HG03521 (cell line): ENCODE data around the gene COPS2.
"Not testable (repeated sequence)": the region's sequence is repeated elsewhere in the genome, so short reads cannot be mapped to it uniquely, and the experiment has no call there.

Source experiments
- ATAC-seq: cut with Tn5 transposase; IDR thresholded peaks from one replicate; pipeline ENCODE4 v1.9.1; 2021; ENCODE audit warnings: mild to moderate bottlenecking, moderate library complexity; ENCODE audit not compliant: unreplicated experiment

COPS2 gene

GRCh38 chr15:49155110-49155833 is at the start of gene COPS2:
TSS of gene COPS2 (minus strand) at chr15:49155599. CDS start at chr15:49155578, 21 bp downstream.
- ATAC-seq = peak; percentile 89

- no peak for ATAC-seq
Observed at GRCh38 chr15:49200347-49200746, 44.9 kb upstream of the COPS2 start.

GRCh38 chr15:49199666-49200065 is 44.3 kb upstream of the COPS2 start:
- no peak for ATAC-seq

- no peak for ATAC-seq
Observed at GRCh38 chr15:49196856-49197255, 41.5 kb upstream of the COPS2 start.

GRCh38 chr15:49191892-49192291 is 36.5 kb upstream of the COPS2 start:
- no peak for ATAC-seq

GRCh38 chr15:49190586-49190985 is 35.2 kb upstream of the COPS2 start:
- ATAC-seq = peak; percentile 51

- no peak for ATAC-seq
Observed at GRCh38 chr15:49189631-49190030, 34.2 kb upstream of the COPS2 start.

- no peak for ATAC-seq
Observed at GRCh38 chr15:49188933-49189332, 33.5 kb upstream of the COPS2 start.

- no peak for ATAC-seq
Observed at GRCh38 chr15:49187549-49188245, 32.3 kb upstream of the COPS2 start.

- peak; percentile 50 for ATAC-seq
Observed at GRCh38 chr15:49185473-49185872, 30.1 kb upstream of the COPS2 start.

- ATAC-seq = not testable (repeated sequence)
Observed at GRCh38 chr15:49183741-49184140, 28.3 kb upstream of the COPS2 start.

- ATAC-seq = no peak
Observed at GRCh38 chr15:49182128-49182527, 26.7 kb upstream of the COPS2 start.

- no peak for ATAC-seq
Observed at GRCh38 chr15:49179433-49180190, 24.2 kb upstream of the COPS2 start.

GRCh38 chr15:49178497-49178896 is 23.1 kb upstream of the COPS2 start:
- no peak for ATAC-seq

- ATAC-seq = not testable (repeated sequence)
Observed at GRCh38 chr15:49175582-49176397, 20.4 kb upstream of the COPS2 start.

GRCh38 chr15:49174902-49175301 is 19.5 kb upstream of the COPS2 start:
- no peak for ATAC-seq

GRCh38 chr15:49171790-49172189 is 16.4 kb upstream of the COPS2 start:
- no peak for ATAC-seq

GRCh38 chr15:49169880-49170597 is 14.6 kb upstream of the COPS2 start, which contains the start of gene GALK2:
TSS of gene GALK2 (plus strand) at chr15:49170247. CDS start at chr15:49170323, 76 bp downstream.
- ATAC-seq = peak; percentile 91

GRCh38 chr15:49168016-49168415 is 12.6 kb upstream of the COPS2 start:
- ATAC-seq = no peak

GRCh38 chr15:49164865-49165264 is 9.5 kb upstream of the COPS2 start:
- ATAC-seq = no peak
